ENCODE measurements around the gene FAM83G.

The FAM83G gene

DNA sequence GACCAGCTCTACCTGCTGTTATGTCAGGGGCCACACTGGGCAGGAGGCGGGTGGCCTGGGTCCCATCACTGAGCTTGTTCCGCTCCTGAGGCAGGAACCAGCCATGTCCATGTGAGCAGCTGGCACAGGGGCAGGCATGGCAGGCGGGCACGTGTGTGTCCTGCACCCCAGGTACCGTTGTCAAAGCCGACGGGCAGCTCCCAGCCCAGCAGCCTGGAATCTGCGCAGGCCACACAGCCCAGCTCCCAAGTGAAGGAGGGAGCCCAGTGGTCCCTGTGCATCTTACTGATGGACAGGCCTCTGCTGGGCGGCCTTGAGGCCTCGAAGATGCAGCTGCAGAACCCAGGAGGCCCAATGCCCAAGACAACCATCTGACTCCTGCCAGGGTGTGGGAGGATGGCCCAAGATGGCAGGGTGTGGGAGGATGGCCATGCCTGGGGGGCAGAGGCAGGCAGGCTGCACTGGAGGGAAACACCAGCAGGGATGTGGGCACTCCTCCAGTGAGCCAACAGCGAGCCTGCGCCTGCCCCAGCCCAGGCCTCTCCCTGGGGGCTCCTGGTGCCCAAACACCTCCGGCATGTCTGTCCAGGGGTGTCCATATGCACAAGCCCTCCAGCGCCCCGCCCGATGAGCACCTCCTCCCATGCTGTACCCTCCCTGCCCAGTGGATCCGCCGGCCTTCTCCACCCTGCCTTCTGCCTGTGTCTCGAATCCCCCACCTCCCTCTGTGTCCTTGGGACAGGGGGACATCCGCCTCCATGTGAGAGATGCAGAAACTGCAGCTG, 12.8 kb downstream of the FAM83G start:
- TF ChIP-seq, protein P1, sequence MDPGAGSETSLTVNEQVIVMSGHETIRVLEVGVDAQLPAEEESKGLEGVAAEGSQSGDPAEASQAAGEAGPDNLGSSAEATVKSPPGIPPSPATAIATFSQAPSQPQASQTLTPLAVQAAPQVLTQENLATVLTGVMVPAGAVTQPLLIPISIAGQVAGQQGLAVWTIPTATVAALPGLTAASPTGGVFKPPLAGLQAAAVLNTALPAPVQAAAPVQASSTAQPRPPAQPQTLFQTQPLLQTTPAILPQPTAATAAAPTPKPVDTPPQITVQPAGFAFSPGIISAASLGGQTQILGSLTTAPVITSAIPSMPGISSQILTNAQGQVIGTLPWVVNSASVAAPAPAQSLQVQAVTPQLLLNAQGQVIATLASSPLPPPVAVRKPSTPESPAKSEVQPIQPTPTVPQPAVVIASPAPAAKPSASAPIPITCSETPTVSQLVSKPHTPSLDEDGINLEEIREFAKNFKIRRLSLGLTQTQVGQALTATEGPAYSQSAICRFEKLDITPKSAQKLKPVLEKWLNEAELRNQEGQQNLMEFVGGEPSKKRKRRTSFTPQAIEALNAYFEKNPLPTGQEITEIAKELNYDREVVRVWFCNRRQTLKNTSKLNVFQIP (CRISPR knock-in tag; IDR thresholded peaks at IDR 0.05; ENCODE audit: borderline replicate concordance, low read depth) = no peak
- TF ChIP-seq, protein P2, sequence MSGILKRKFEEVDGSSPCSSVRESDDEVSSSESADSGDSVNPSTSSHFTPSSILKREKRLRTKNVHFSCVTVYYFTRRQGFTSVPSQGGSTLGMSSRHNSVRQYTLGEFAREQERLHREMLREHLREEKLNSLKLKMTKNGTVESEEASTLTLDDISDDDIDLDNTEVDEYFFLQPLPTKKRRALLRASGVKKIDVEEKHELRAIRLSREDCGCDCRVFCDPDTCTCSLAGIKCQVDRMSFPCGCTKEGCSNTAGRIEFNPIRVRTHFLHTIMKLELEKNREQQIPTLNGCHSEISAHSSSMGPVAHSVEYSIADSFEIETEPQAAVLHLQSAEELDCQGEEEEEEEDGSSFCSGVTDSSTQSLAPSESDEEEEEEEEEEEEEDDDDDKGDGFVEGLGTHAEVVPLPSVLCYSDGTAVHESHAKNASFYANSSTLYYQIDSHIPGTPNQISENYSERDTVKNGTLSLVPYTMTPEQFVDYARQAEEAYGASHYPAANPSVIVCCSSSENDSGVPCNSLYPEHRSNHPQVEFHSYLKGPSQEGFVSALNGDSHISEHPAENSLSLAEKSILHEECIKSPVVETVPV (CRISPR knock-in tag; IDR thresholded peaks at IDR 0.05) = no peak
- TF ChIP-seq ISL1 (CRISPR knock-in tag; IDR thresholded peaks at IDR 0.05) (no peak), BACH2 (CRISPR knock-in tag; IDR thresholded peaks at IDR 0.05; ENCODE audit: borderline replicate concordance) (no peak), SNAI2 (CRISPR knock-in tag; IDR thresholded peaks at IDR 0.05) (no peak), OSR1 (CRISPR knock-in tag; IDR thresholded peaks at IDR 0.05) (no peak), ZFP30 (CRISPR knock-in tag; IDR thresholded peaks at IDR 0.05) (no peak), TOX (CRISPR knock-in tag; IDR thresholded peaks at IDR 0.05; ENCODE audit: borderline replicate concordance) (no peak)
- TF ChIP-seq, protein P3, sequence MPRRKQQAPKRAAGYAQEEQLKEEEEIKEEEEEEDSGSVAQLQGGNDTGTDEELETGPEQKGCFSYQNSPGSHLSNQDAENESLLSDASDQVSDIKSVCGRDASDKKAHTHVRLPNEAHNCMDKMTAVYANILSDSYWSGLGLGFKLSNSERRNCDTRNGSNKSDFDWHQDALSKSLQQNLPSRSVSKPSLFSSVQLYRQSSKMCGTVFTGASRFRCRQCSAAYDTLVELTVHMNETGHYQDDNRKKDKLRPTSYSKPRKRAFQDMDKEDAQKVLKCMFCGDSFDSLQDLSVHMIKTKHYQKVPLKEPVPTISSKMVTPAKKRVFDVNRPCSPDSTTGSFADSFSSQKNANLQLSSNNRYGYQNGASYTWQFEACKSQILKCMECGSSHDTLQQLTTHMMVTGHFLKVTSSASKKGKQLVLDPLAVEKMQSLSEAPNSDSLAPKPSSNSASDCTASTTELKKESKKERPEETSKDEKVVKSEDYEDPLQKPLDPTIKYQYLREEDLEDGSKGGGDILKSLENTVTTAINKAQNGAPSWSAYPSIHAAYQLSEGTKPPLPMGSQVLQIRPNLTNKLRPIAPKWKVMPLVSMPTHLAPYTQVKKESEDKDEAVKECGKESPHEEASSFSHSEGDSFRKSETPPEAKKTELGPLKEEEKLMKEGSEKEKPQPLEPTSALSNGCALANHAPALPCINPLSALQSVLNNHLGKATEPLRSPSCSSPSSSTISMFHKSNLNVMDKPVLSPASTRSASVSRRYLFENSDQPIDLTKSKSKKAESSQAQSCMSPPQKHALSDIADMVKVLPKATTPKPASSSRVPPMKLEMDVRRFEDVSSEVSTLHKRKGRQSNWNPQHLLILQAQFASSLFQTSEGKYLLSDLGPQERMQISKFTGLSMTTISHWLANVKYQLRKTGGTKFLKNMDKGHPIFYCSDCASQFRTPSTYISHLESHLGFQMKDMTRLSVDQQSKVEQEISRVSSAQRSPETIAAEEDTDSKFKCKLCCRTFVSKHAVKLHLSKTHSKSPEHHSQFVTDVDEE (CRISPR knock-in tag; IDR thresholded peaks at IDR 0.05) = no peak
- TF ChIP-seq, protein P4, sequence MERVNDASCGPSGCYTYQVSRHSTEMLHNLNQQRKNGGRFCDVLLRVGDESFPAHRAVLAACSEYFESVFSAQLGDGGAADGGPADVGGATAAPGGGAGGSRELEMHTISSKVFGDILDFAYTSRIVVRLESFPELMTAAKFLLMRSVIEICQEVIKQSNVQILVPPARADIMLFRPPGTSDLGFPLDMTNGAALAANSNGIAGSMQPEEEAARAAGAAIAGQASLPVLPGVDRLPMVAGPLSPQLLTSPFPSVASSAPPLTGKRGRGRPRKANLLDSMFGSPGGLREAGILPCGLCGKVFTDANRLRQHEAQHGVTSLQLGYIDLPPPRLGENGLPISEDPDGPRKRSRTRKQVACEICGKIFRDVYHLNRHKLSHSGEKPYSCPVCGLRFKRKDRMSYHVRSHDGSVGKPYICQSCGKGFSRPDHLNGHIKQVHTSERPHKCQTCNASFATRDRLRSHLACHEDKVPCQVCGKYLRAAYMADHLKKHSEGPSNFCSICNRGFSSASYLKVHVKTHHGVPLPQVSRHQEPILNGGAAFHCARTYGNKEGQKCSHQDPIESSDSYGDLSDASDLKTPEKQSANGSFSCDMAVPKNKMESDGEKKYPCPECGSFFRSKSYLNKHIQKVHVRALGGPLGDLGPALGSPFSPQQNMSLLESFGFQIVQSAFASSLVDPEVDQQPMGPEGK (CRISPR knock-in tag; IDR thresholded peaks at IDR 0.05; ENCODE audit: borderline replicate concordance) = no peak
- ATAC-seq = no peak

DNA sequence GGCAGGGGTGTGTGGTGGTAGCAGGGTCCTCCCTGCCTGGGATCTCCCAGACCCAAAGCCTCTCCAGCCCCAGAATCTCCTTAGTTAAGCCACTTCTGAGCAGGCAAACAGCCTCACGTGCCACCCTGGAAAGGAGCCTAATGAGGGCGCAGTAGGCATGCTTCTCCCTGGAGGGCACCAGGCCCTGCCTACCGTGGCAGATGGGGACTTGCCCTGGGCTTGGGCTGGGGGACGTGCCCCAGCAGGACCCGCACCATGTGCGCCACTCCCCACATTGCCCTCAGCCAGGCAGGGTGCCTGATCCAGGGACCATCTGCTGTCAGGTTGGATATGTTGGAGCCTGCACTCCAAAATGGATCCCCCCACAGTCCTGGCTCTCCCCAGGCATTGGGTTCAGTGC, 14.2 kb downstream of the FAM83G start:
- no peak for ATAC-seq
- TF ChIP-seq GLIS3 (CRISPR knock-in tag; IDR thresholded peaks at IDR 0.05) (no peak), RARB (CRISPR knock-in tag; IDR thresholded peaks at IDR 0.05) (no peak), OSR1 (CRISPR knock-in tag; IDR thresholded peaks at IDR 0.05) (no peak), ISL1 (CRISPR knock-in tag; IDR thresholded peaks at IDR 0.05) (no peak), ZNF565 (CRISPR knock-in tag; conservative IDR thresholded peaks at IDR 0.05; ENCODE audit: low read depth) (no peak), ESRRG (CRISPR knock-in tag; IDR thresholded peaks at IDR 0.05) (no peak), TOX (CRISPR knock-in tag; IDR thresholded peaks at IDR 0.05; ENCODE audit: borderline replicate concordance) (no peak), ZNF70 (CRISPR knock-in tag; IDR thresholded peaks at IDR 0.05) (no peak), ZFP30 (CRISPR knock-in tag; IDR thresholded peaks at IDR 0.05) (no peak), CSDC2 (CRISPR knock-in tag; IDR thresholded peaks at IDR 0.05) (no peak), ARNTL (CRISPR knock-in tag; IDR thresholded peaks at IDR 0.05; ENCODE audit: borderline replicate concordance, low read depth) (no peak)
- TF ChIP-seq, protein P3 (CRISPR knock-in tag; IDR thresholded peaks at IDR 0.05) = no peak
- TF ChIP-seq, protein P4 (CRISPR knock-in tag; IDR thresholded peaks at IDR 0.05; ENCODE audit: borderline replicate concordance) = no peak
- TF ChIP-seq, protein P2 (CRISPR knock-in tag; IDR thresholded peaks at IDR 0.05) = no peak

All from SK-N-SH treated with all-trans-retinoic acid at 6 μM for 48 hours (cell line).